IMR-90 (cell line): Measurements from ENCODE around the gene SSR1. TPM values are rescaled to one million over a fixed set of nuclear protein-coding genes. Genes with fewer than 3 reads are reported as not detected.

ENCODE experiments used
- ATAC-seq: fragments of 200-7000 bp; cut with Tn5 transposase; 2 replicates; pipeline ENCODE4 v1.9.1; 2020; ENCODE audit warnings: low read depth, mild to moderate bottlenecking, moderate library complexity
- BruUV-seq: library from RNA; stranded (reverse); fragments of 400-500 nt; replicated peaks from 2 replicates; lab custom pipeline; 2021; lab: Mats Ljungman, UMichigan
- CTCF ChIA-PET: fragments of 300-600 bp; formaldehyde crosslinking; extraction: SDS; loops from one replicate; lab custom pipeline; 2021; ENCODE audit warnings: antibody characterized with exemption; lab: Yijun Ruan, JAX
- POLR2A ChIA-PET: fragments of 300-600 bp; sonication (Branson Sonifier 250); formaldehyde crosslinking; loops from one replicate; lab custom pipeline; 2022; ENCODE audit warnings: antibody characterized with exemption; ENCODE audit not compliant: unreplicated experiment; lab: Charles Lee
- DNase-seq: peaks from one replicate; pipeline ENCODE4 v3.0.0; 2013
- H2AFZ ChIP-seq: replicated peaks from 2 replicates; pipeline ENCODE3; 2013; ENCODE audit warnings: low read length, mild to moderate bottlenecking; ENCODE audit not compliant: poor library complexity
- H2AK5ac ChIP-seq: 2 replicates; pipeline ENCODE4 v1.6.1; 2013; ENCODE audit warnings: low read depth, low read length, inconsistent platforms
- H2AK9ac ChIP-seq: replicated peaks from 2 replicates; pipeline ENCODE3; 2013; ENCODE audit warnings: mild to moderate bottlenecking, low read depth, low read length, moderate library complexity; ENCODE audit not compliant: poor library complexity
- H2BK120ac ChIP-seq: 2 replicates; pipeline ENCODE4 v1.6.1; 2013; ENCODE audit warnings: low read depth, low read length, inconsistent platforms
- H2BK15ac ChIP-seq: 3 replicates; pipeline ENCODE4 v1.6.1; 2013; ENCODE audit warnings: low read depth, low read length, inconsistent platforms
- H2BK20ac ChIP-seq: 2 replicates; pipeline ENCODE4 v1.6.1; 2013; ENCODE audit warnings: low read depth, mild to moderate bottlenecking, inconsistent platforms, low read length, moderate library complexity
- H2BK5ac ChIP-seq: 2 replicates; pipeline ENCODE4 v1.6.1; 2013; ENCODE audit warnings: mild to moderate bottlenecking, low read depth, low read length, inconsistent platforms; ENCODE audit not compliant: poor library complexity, severe bottlenecking
- H3K14ac ChIP-seq: replicated peaks from 2 replicates; pipeline ENCODE4 v1.6.1; 2013; ENCODE audit warnings: low read depth, low read length, inconsistent platforms
- H3K18ac ChIP-seq: 2 replicates; pipeline ENCODE4 v1.6.1; 2013; ENCODE audit warnings: low read depth, low read length, control low read depth
- H3K23ac ChIP-seq: 2 replicates; pipeline ENCODE4 v1.6.1; 2013; ENCODE audit warnings: low read depth, low read length, inconsistent platforms
- H3K27ac ChIP-seq: 2 replicates; pipeline ENCODE4 v1.5.1; 2013; ENCODE audit warnings: mild to moderate bottlenecking, control low read depth, low read length; ENCODE audit not compliant: insufficient read depth
- H3K27me3 ChIP-seq: 2 replicates; pipeline ENCODE4 v1.6.1; 2013; ENCODE audit warnings: low read length; ENCODE audit not compliant: control insufficient read depth, insufficient read depth
- H3K36me3 ChIP-seq: 2 replicates; pipeline ENCODE4 v1.6.1; 2013; ENCODE audit warnings: low read length, mixed read lengths; ENCODE audit not compliant: control insufficient read depth, insufficient read depth
- H3K4ac ChIP-seq: 2 replicates; pipeline ENCODE4 v1.6.1; 2013; ENCODE audit warnings: low read depth, low read length, inconsistent platforms
- H3K4me1 ChIP-seq: 2 replicates; pipeline ENCODE4 v1.6.1; 2013; ENCODE audit warnings: low read length, mixed read lengths; ENCODE audit not compliant: control insufficient read depth, insufficient read depth
- H3K4me2 ChIP-seq: 2 replicates; pipeline ENCODE4 v1.6.1; 2013; ENCODE audit warnings: low read depth, mild to moderate bottlenecking, control low read depth, low read length, moderate library complexity
- H3K4me3 ChIP-seq: 2 replicates; pipeline ENCODE4 v1.5.1; 2013; ENCODE audit warnings: low read depth, mild to moderate bottlenecking, control low read depth, low read length, moderate library complexity; ENCODE audit not compliant: insufficient read depth
- H3K56ac ChIP-seq: 2 replicates; pipeline ENCODE4 v1.6.1; 2013; ENCODE audit warnings: low read length, inconsistent platforms; ENCODE audit not compliant: insufficient read depth; ENCODE audit errors: extremely low read depth
- H3K79me1 ChIP-seq, 2 experiments: 2 replicates each; pipeline ENCODE4 v1.6.1; 2013; ENCODE audit warnings: low read length in 2 of 2, inconsistent platforms in 1 of 2, low read depth in 1 of 2
- H3K9ac ChIP-seq: 2 replicates; pipeline ENCODE4 v1.6.1; 2013; ENCODE audit warnings: low read depth, low read length, control low read depth
- H3K9me1 ChIP-seq: 2 replicates; pipeline ENCODE4 v1.6.1; 2013; ENCODE audit warnings: low read length, inconsistent platforms; ENCODE audit not compliant: insufficient read depth
- H3K9me3 ChIP-seq: 2 replicates; pipeline ENCODE4 v1.6.1; 2013; ENCODE audit warnings: low read length; ENCODE audit not compliant: control insufficient read depth, insufficient read depth
- H4K20me1 ChIP-seq: 2 replicates; pipeline ENCODE4 v1.6.1; 2013; ENCODE audit warnings: low read length, inconsistent platforms; ENCODE audit not compliant: insufficient read depth
- H4K5ac ChIP-seq: 2 replicates; pipeline ENCODE4 v1.6.1; 2013; ENCODE audit warnings: mild to moderate bottlenecking, low read depth, low read length, control low read depth
- H4K8ac ChIP-seq, 2 experiments: 2 replicates each; pipeline ENCODE4 v1.6.1; 2013; ENCODE audit warnings: low read depth in 2 of 2, low read length in 2 of 2, control low read depth in 1 of 2, inconsistent platforms in 1 of 2
- H4K91ac ChIP-seq: 2 replicates; pipeline ENCODE4 v1.6.1; 2013; ENCODE audit warnings: low read depth, low read length, inconsistent platforms; ENCODE audit not compliant: insufficient read depth
- CEBPB ChIP-seq: IDR thresholded peaks from 2 replicates; pipeline ENCODE4 v1.6.1; 2012; ENCODE audit warnings: low read depth, low read length, improper control_type of control experiment
- MAFK ChIP-seq: IDR thresholded peaks from 2 replicates; pipeline ENCODE4 v1.6.1; 2012; ENCODE audit warnings: low read depth, low read length, improper control_type of control experiment
- SMC3 ChIP-seq: fragments of 150-350 bp; IDR thresholded peaks from 2 replicates; pipeline ENCODE4 v1.6.1; 2016; ENCODE audit warnings: low read depth, mild to moderate bottlenecking, antibody characterized with exemption, low read length, moderate library complexity
- WGBS, 2 experiments: methylation state at CpG; one replicate each; pipeline versions ENCODE4 v1.1.5 to v1.1.7; 2013; ENCODE audit warnings: missing lambda C conversion rate in 2 of 2; ENCODE audit not compliant: insufficient read length in 1 of 2; ENCODE audit errors: extremely low coverage in 2 of 2; 5-methylcytosine and 5-hydroxymethylcytosine counted together
- dilution Hi-C: fragments of 300-500 bp; cut with HindIII; formaldehyde crosslinking; loops from one replicate; pipeline ENCODE4 v1.14.3; 2018; ENCODE audit warnings: low sequenced_read_pairs; ENCODE audit not compliant: unreplicated experiment
- in situ Hi-C: fragments of 300-500 bp; cut with MboI; formaldehyde crosslinking; loops from 3 replicates; pipeline ENCODE4 v1.14.3; 2019; ENCODE audit warnings: low sequenced_read_pairs, inconsistent platforms, mixed read lengths
- intact Hi-C: fragments of 100-400 bp; cut with micrococcal nuclease; formaldehyde crosslinking; loops from 2 replicates; pipeline ENCODE4 v1.10.0; 2022
- polyA plus RNA-seq, 3 experiments: library from polyadenylated mRNA; depleted of rRNA; stranded (reverse); fragments of >200 nt; gene quantifications; 2 replicates each; pipeline ENCODE4 v1.2.3, GENCODE V29; 2012; ENCODE audit warnings: low replicate concordance in 1 of 3
- total RNA-seq: library from RNA; depleted of rRNA; stranded (reverse); fragments of >200 nt; gene quantifications from 2 replicates; pipeline ENCODE4 v1.2.3, GENCODE V29; 2012
- TF ChIP-seq, protein P1 (sequence below): conservative IDR thresholded peaks from 2 replicates; pipeline ENCODE4 v1.5.1; 2012; ENCODE audit warnings: mild to moderate bottlenecking, low read depth, low read length, improper control_type of control experiment

The SSR1 gene
- total and polyA plus RNA-seq, 2 of the 4 experiments (the other 2 are of a cell fraction) = 110 to 120 TPM

DNA sequence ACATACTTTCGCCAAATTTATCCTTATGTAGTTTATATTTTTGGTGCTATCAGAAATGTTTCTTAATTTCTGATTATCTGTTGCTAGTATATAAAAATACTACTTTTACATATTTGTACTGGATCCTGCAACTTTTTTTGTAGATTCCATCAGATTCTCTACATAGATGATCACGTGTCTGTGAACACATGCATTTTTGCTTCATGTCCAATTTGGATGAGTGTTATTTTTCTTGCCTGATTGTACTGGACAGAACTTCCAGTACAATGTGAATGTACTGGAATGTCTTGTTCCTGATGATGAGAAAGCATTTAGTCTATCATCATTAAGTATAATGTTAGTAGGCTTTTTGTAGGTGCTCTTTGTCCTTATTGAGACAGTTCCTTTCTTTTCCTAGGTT is 25.0 kb upstream of the SSR1 start:
- in situ Hi-C loops = no loop called here

More for the DNA sequence above, 25.0 kb upstream of the SSR1 start:
- no peak overlapping the region for H3K4me3 ChIP-seq
- H3K14ac ChIP-seq = no peak overlapping the region
- no peak overlapping the region for H4K91ac ChIP-seq
- TF ChIP-seq, protein P1, sequence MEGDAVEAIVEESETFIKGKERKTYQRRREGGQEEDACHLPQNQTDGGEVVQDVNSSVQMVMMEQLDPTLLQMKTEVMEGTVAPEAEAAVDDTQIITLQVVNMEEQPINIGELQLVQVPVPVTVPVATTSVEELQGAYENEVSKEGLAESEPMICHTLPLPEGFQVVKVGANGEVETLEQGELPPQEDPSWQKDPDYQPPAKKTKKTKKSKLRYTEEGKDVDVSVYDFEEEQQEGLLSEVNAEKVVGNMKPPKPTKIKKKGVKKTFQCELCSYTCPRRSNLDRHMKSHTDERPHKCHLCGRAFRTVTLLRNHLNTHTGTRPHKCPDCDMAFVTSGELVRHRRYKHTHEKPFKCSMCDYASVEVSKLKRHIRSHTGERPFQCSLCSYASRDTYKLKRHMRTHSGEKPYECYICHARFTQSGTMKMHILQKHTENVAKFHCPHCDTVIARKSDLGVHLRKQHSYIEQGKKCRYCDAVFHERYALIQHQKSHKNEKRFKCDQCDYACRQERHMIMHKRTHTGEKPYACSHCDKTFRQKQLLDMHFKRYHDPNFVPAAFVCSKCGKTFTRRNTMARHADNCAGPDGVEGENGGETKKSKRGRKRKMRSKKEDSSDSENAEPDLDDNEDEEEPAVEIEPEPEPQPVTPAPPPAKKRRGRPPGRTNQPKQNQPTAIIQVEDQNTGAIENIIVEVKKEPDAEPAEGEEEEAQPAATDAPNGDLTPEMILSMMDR = no peak
- TF ChIP-seq SMC3 (no peak), CEBPB (no peak), MAFK (no peak)
- H2AFZ ChIP-seq = no peak overlapping the region
- no peak overlapping the region for H2BK120ac ChIP-seq
- no peaks in the 10 kb centered on the region for H3K9me3 ChIP-seq
- H3K9ac ChIP-seq = no peak overlapping the region
- H3K36me3 ChIP-seq = no peaks in the 10 kb centered on the region
- no peak overlapping the region for H3K23ac ChIP-seq
- no peak overlapping the region for H3K4me2 ChIP-seq
- no peak for DNase-seq
- intact Hi-C loops (no loop called here), dilution Hi-C loops (no loop called here)
- no peaks in the 10 kb centered on the region for H3K79me1 ChIP-seq
- no peak overlapping the region for H2BK20ac ChIP-seq
- POLR2A ChIA-PET = interaction anchor here (0.7 kb wide), 1 partner anchor 34 kb away, joined by 4 read pairs; no protein-coding TSS in a partner anchor
- H4K5ac ChIP-seq = no peak overlapping the region
- H2AK9ac ChIP-seq = no peak overlapping the region
- no TSS peak for BruUV-seq
- no peak overlapping the region for H3K18ac ChIP-seq
- H3K56ac ChIP-seq = no peak overlapping the region
- WGBS, 2 experiments = no CpG with 5 or more reads among the region's 2 CpGs
- H4K8ac ChIP-seq = no peak overlapping the region
- H3K4ac ChIP-seq = no peak overlapping the region
- ATAC-seq = no peak
- no peak overlapping the region for H2BK15ac ChIP-seq
- no peak overlapping the region for H2AK5ac ChIP-seq
- no peak overlapping the region for H2BK5ac ChIP-seq
- no peaks in the 10 kb centered on the region for H3K4me1 ChIP-seq
- CTCF ChIA-PET = no interaction called here
- H3K27me3 ChIP-seq = peaks cover 9% of the 10 kb centered on the region
- H3K9me1 ChIP-seq = no peaks in the 10 kb centered on the region
- no peaks in the 10 kb centered on the region for H4K20me1 ChIP-seq
- no peak overlapping the region for H3K27ac ChIP-seq
